Fibroblast of skin of right biceps (primary cell): Measurements from ENCODE around the gene TNFAIP3.

Source experiments
- DNase-seq: peaks from one replicate; pipeline ENCODE4 v3.0.0-alpha.2; 2013

The TNFAIP3 gene

GRCh38 chr6:137866200-137866913, 702 bp upstream of the TNFAIP3 start:
- DNase-seq: no peak

DNA sequence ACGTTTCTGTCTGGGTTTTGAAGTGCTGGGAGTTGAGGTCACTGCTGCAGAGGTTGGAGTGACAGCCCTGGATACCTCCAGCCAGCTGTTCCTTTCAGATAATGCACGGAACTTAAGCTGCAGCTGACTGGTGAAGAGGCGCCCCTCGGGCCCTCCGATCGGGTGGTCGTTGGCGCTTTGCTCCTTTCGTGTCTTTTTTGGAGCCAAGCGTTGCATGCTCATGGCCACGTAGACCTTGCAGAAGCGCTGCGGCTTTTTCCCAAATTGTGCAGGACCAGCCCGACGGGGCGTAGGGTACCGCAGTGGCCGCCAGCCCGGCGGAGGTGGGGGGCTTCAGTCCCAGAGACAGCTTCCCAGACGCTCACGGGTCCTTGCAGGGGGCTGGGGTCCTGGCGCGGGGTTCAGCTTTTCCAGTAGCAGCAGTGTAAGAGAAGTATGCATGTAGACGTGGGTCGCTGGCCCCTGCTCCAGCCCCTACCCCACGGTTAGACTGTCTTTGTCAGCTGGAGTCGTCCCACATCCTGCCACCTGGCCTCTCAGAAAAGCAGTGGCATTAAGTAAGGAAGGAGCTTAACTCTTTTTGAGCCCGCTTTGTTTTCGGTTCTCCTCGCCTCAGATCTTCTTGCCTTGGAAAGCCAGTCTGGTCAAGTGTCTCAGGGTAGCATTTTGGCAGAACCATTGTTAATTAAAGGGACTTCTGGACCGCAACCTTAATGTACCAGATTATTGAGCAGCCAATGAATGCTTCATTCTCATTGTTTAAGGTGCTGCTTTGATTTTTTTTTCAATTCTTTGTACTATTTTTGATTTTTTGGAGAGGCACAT, 838 bp downstream of the TNFAIP3 start:
- DNase-seq: no peak

DNA sequence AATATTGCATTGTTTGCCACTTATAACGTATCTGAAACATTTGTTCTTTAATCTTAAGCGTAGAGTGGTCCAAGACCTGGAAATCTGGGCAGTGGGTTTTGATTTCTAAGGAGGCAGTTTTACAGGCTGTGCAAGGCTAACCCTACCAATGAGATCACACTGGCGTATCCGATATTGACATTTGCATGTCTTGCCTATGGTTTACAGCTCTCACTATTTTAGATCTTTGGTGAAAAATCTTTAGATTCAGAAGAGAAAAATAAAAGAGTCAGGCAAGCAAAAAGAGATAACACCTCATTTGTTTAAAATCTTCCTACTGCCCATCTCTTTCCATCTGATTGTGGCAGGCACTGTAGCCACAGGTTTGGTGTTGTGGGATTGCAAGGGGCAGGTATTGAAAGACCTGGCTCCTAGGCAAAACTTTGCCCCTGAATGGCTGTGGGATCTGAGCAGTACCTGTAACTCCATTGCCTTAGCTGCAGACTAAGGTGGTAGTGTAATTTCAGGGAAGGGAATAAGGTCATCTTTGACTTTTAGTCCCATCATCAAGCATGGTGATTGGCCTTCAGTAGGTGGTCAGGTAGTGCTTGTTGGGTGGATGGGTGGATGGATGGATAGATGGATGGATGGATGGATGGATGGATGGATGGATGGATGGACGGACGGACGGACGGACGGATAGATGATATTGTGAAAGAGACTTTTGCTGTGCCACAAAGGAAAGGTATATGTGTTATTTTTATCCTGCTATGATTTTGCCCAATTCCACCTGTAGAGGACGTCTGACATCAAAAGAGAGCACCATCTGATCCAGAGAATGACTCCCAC, 1.9 kb downstream of the TNFAIP3 start:
- no peak for DNase-seq

- DNase-seq: no peak
Measured at GRCh38 chr6:137869549-137870307, 2.7 kb downstream of the TNFAIP3 start.

GRCh38 chr6:137870308-137870644, 3.2 kb downstream of the TNFAIP3 start:
- DNase-seq: no peak

DNA sequence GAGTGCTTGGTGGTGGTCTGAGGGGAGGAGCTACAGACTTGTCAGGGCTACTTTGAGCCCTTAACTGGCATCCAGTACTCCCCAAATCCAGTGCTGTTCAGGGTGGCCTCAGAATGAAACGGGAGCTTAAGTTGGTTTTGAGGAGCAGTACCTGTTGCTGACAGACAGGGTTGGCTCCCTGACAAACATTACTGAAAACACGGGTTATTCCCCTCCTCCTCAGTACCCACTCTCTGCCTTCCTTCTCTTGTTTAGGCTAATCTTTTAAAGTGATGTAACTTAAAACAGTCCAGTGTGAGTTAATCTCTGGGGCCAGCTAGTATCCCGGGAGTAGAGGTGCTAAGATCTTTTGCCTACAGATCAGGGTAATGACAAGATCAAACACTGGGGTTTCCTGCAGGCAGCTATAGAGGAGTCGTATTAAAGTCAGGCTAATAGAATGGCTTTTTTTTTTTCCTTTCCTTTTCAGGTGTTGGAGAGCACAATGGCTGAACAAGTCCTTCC, 3.7 kb downstream of the TNFAIP3 start:
- no peak for DNase-seq

- DNase-seq: no peak
Measured at GRCh38 chr6:137871291-137871690, 4.2 kb downstream of the TNFAIP3 start.

DNA sequence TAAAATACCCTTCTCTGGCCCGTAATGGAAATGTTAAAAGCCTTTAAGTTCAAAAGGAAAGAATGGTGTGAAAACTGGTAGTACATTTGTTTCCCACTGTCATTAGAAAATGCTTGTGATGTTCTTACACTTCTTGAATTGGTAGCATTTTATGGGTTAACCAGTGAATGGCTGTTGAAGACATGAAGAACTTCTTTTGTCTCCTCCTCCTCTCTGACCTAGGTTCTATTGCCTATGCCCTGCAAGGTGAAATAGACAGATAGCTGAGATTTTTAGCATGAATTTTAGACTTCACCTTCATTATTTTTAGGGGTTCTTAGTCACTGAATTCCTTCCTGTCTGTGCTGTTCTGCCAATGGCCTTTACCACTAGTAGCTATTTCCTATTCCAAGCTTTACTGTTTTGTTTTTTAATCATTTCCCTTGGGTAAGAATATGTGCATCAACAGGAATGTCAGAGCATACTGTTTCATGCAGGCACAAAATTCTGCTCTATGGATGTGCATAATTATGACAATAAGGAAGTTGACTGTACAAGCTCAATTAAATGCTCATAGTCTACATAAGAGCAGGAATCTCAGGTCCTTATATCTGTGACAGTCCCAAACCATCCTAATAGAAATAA, 4.9 kb downstream of the TNFAIP3 start:
- peak; percentile 82 for DNase-seq

DNA sequence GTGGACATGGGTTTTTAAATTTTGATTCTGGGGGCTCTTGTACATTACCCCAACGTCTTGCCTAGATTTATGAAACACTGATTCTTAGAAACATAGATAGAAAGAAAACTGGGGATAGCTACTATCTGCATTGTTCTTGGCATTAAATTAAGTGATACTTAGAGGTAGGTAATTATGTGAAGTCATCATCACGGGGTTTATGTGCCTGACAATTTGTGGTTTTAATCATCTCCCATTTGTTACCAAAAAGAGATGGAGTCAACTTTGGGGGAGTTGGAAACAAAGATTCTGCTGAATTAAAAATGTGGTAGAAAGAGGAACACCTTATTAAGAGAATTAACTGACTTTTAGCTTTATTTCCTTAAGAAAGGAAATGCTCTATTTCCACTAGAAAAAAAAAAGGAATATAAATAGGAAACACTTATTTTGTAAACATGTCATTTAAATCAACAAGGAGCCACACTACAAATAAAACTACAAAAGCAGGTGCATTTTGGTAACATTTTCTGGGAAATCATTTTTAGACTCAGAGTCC, 5.6 kb downstream of the TNFAIP3 start:
- DNase-seq: no peak

DNA sequence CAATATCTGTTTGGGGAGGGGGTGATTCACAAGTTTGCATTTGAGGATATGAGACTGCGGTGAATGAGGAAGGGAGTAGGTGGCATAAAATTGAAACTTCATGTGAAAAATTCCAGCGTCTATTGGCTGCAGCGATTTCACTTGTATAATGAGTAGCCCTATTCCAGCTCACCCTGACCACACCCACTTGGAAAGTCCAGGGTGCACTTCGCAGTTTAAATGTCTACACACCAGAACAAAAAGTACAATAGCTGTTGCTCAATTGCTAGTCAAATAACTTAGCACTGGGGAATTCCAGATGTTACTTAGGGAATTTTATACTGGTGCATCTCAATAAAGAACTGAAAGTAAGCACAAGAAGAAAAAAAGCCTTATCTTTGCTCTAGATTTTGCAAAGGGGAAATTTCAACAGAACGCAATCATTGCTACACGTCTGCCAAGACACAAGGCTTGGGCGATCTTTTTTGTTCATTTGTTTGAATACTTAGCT, 6.3 kb downstream of the TNFAIP3 start:
- peak; percentile 63 for DNase-seq

GRCh38 chr6:137874204-137875057, 7.4 kb downstream of the TNFAIP3 start:
- no peak for DNase-seq

GRCh38 chr6:137875058-137875520, 8.0 kb downstream of the TNFAIP3 start:
- no peak for DNase-seq

- DNase-seq: no peak
Measured at GRCh38 chr6:137875606-137876005, 8.5 kb downstream of the TNFAIP3 start.

GRCh38 chr6:137876547-137876946, 9.5 kb downstream of the TNFAIP3 start:
- no peak for DNase-seq

- no peak for DNase-seq
Measured at GRCh38 chr6:137877113-137877512, 10.1 kb downstream of the TNFAIP3 start.

GRCh38 chr6:137877606-137878005, 10.5 kb downstream of the TNFAIP3 start:
- DNase-seq: no peak

DNA sequence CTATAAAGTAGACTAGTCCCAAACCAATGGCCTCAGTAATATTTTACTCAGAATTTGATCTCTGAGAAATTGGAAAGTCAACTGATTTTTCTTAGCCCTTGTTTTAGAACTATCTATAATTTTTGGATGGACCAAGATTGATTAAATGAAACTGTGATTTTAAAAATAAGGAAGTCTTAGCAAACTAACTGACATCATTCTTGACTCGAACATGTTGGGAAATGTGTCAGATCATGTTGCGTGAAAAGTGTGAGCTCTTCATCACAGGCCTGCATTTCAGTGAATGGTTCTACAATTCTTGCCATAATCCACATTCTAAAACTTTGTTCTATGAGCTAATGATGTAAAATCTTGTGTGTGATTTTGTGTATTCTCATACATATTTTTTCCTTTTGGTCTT, 11.0 kb downstream of the TNFAIP3 start:
- DNase-seq: no peak

DNA sequence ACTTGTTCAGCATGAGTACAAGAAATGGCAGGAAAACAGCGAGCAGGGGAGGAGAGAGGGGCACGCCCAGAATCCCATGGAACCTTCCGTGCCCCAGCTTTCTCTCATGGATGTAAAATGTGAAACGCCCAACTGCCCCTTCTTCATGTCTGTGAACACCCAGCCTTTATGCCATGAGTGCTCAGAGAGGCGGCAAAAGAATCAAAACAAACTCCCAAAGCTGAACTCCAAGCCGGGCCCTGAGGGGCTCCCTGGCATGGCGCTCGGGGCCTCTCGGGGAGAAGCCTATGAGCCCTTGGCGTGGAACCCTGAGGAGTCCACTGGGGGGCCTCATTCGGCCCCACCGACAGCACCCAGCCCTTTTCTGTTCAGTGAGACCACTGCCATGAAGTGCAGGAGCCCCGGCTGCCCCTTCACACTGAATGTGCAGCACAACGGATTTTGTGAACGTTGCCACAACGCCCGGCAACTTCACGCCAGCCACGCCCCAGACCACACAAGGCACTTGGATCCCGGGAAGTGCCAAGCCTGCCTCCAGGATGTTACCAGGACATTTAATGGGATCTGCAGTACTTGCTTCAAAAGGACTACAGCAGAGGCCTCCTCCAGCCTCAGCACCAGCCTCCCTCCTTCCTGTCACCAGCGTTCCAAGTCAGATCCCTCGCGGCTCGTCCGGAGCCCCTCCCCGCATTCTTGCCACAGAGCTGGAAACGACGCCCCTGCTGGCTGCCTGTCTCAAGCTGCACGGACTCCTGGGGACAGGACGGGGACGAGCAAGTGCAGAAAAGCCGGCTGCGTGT, 11.6 kb downstream of the TNFAIP3 start:
- DNase-seq: no peak

GRCh38 chr6:137879299-137879698, 12.2 kb downstream of the TNFAIP3 start:
- no peak for DNase-seq
